C4-2B (cell line): ENCODE measurements around the gene ITGB5.
"Not testable (repeated sequence)": the region's sequence is repeated elsewhere in the genome, so short reads cannot be mapped to it uniquely, and the experiment has no call there.

Source experiments
- H3K27ac ChIP-seq: fragments of 450-650 bp; 2 replicates; pipeline ENCODE4 v1.5.1; 2017
- ZFX ChIP-seq: fragments of 450-650 bp; IDR thresholded peaks from 2 replicates; pipeline ENCODE4 v1.6.1; 2017
- TF ChIP-seq, protein P1 (sequence below): fragments of 450-650 bp; conservative IDR thresholded peaks from 2 replicates; pipeline ENCODE4 v1.5.1; 2017; ENCODE audit warnings: mild to moderate bottlenecking

The ITGB5 gene

DNA sequence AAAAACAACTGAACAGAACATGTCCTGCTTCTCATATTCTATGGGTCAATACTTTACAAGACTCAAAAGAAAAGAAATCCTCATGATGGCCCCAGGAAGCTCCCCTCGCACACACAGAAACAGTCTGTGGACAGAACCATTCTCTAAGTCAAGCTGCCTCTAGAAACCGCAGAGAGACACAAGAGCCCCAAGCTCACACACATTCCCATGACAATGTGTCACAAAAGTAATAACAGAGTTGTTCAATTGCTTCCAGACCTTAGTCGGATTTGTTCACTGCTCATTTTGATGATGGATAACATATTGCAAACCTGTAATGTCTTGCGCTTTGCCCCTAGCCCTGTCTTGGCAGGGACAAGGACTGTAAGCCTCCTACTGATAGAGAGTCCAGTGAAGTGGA lies 96.0 kb downstream of the ITGB5 start:
- no peak overlapping the region for H3K27ac ChIP-seq

DNA sequence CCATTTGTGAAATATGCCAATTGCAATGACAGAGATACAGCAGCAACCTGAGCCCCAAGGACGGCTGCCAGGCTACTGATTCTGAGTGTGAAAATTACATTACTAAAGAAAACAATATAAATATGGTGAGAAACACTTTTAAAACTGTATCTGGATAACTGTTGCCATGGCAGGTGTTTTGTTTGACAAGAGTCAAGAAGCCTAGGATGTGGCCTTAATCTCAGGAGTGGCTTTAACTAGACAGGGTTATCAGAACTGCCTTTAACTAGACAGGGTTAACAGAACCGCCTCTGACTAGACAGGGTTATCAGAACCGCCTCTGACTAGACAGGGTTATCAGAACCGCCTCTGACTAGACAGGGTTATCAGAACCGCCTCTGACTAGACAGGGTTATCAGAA lies 98.1 kb downstream of the ITGB5 start:
- not testable (repeated sequence) for H3K27ac ChIP-seq

More for the DNA sequence above, 96.0 kb downstream of the ITGB5 start:
- TF ChIP-seq, protein P1, sequence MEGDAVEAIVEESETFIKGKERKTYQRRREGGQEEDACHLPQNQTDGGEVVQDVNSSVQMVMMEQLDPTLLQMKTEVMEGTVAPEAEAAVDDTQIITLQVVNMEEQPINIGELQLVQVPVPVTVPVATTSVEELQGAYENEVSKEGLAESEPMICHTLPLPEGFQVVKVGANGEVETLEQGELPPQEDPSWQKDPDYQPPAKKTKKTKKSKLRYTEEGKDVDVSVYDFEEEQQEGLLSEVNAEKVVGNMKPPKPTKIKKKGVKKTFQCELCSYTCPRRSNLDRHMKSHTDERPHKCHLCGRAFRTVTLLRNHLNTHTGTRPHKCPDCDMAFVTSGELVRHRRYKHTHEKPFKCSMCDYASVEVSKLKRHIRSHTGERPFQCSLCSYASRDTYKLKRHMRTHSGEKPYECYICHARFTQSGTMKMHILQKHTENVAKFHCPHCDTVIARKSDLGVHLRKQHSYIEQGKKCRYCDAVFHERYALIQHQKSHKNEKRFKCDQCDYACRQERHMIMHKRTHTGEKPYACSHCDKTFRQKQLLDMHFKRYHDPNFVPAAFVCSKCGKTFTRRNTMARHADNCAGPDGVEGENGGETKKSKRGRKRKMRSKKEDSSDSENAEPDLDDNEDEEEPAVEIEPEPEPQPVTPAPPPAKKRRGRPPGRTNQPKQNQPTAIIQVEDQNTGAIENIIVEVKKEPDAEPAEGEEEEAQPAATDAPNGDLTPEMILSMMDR, result no peak
- TF ChIP-seq ZFX, result no peak

- no peak overlapping the region for H3K27ac ChIP-seq
- no peak for TF ChIP-seq ZFX
- TF ChIP-seq, protein P1, result no peak
These were observed 98.9 kb downstream of the ITGB5 start for GRCh38 chr3:124788254-124788745.

GRCh38 chr3:124787476-124788195 lies 99.5 kb downstream of the ITGB5 start:
- TF ChIP-seq ZFX, result no peak
- TF ChIP-seq, protein P1, result no peak

DNA sequence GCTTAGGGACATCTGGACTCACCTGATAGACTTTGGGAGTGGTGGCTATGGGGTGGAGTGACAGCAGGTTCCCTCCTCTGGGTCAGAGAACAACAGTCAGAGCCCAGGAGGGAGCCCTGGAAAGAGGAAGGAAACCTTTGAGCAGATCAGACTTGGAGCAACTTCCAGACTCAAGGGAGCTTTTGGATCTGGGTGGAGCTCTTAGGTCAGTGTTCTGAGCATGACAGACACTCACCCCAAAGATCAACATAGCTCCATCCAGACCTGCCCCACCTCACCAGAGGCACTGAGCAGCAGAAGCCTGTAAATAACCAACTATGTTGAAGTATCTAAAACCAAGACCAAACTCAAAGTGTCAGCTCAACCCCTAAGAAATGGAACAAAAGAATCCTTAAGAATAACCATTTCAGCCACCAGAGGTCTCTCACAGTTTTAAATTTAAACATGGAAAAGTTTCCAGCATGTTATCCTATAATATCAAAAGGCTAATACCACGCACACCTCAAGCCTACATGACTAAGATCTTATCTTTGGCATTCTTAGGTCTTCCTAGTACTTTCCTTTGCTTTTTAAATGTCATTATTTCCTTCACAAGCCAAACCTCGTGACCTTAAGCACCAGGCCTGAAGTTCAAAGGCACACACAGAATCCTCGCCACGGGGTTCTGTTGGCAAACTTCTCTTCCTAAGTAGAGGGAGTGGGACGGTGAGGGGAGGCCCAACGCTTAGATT lies 100.5 kb downstream of the ITGB5 start:
- H3K27ac ChIP-seq, result peak overlapping the region; percentile 10; the same call in 1 of the 2 replicates
- no peak for TF ChIP-seq ZFX
- TF ChIP-seq, protein P1, result peak; percentile 74

More at GRCh38 chr3:124787476-124788195, 99.5 kb downstream of the ITGB5 start:
- H3K27ac ChIP-seq, result no peak overlapping the region

- H3K27ac ChIP-seq, result no peak overlapping the region; the same call in 1 of the 2 replicates
- TF ChIP-seq, protein P1, result no peak
- no peak for TF ChIP-seq ZFX
These were observed 101.2 kb downstream of the ITGB5 start for GRCh38 chr3:124785973-124786372.

GRCh38 chr3:124784686-124785382 lies 102.3 kb downstream of the ITGB5 start:
- H3K27ac ChIP-seq, result no peak overlapping the region

More at GRCh38 chr3:124784686-124785382, 102.3 kb downstream of the ITGB5 start:
- TF ChIP-seq, protein P1, result no peak
- TF ChIP-seq ZFX, result no peak
